SU-DHL-6 (cell line): ENCODE results near the gene CATSPER4.

ENCODE experiments used
- H2AFZ ChIP-seq: fragments of 200-600 bp; sonication (generic); 2 replicates; pipeline ENCODE4 v1.6.1; 2014; ENCODE audit warnings: low read depth, mild to moderate bottlenecking, moderate library complexity, mixed read lengths, antibody characterized with exemption, low read length; ENCODE audit not compliant: severe bottlenecking
- H3F3A ChIP-seq: fragments of 200-600 bp; shearing (Covaris generic); 2 replicates; pipeline ENCODE4 v1.6.0; 2016; ENCODE audit warnings: antibody characterized with exemption, mild to moderate bottlenecking; ENCODE audit not compliant: insufficient read depth
- H3K27ac ChIP-seq: fragments of 200-600 bp; sonication (generic); 2 replicates; pipeline ENCODE4 v1.5.1; 2016; ENCODE audit warnings: low read depth, mild to moderate bottlenecking, low read length, moderate library complexity, mixed read lengths
- H3K27me3 ChIP-seq: fragments of 200-600 bp; sonication (generic), shearing (Covaris generic); 2 replicates; pipeline ENCODE4 v1.6.0; 2014; ENCODE audit warnings: mild to moderate bottlenecking, low read length
- H3K36me3 ChIP-seq: fragments of 200-600 bp; sonication (generic); 2 replicates; pipeline ENCODE4 v1.6.1; 2014; ENCODE audit warnings: mild to moderate bottlenecking, low read length, mixed read lengths
- H3K4me2 ChIP-seq: fragments of 300-600, 200-600 bp; shearing (Covaris generic), sonication (generic); 2 replicates; pipeline ENCODE4 v1.6.0; 2014; ENCODE audit warnings: low read length, low read depth, mild to moderate bottlenecking; ENCODE audit not compliant: poor library complexity, severe bottlenecking
- H3K4me3 ChIP-seq: fragments of 200-600 bp; sonication (generic); 2 replicates; pipeline ENCODE4 v1.5.1; 2014; ENCODE audit warnings: antibody characterized with exemption, low read length, mild to moderate bottlenecking, mixed read lengths; ENCODE audit not compliant: insufficient read depth, poor library complexity, severe bottlenecking
- H3K79me2 ChIP-seq: fragments of 200-600 bp; sonication (generic); 2 replicates; pipeline ENCODE4 v1.6.1; 2014; ENCODE audit warnings: mild to moderate bottlenecking, low read length, moderate library complexity; ENCODE audit not compliant: insufficient read depth
- H3K9ac ChIP-seq: fragments of 200-600 bp; sonication (generic); 2 replicates; pipeline ENCODE4 v1.7.0; 2014; ENCODE audit warnings: mild to moderate bottlenecking, low read length
- H3K9me2 ChIP-seq: fragments of 200-600 bp; sonication (generic); replicated peaks from 2 replicates; pipeline ENCODE4 v1.6.1; 2014; ENCODE audit warnings: low read length; ENCODE audit not compliant: insufficient read depth
- H3K9me3 ChIP-seq: fragments of 200-600 bp; sonication (generic); 2 replicates; pipeline ENCODE4 v1.6.1; 2014; ENCODE audit warnings: low read length, mixed read lengths; ENCODE audit not compliant: insufficient read depth
- H4K20me1 ChIP-seq: fragments of 200-600 bp; sonication (generic); 2 replicates; pipeline ENCODE4 v1.6.1; 2014; ENCODE audit warnings: low read depth, mild to moderate bottlenecking, antibody characterized with exemption, low read length, moderate library complexity, mixed read lengths
- EZH2phosphoT487 ChIP-seq: fragments of 200-600 bp; sonication (generic), shearing (Covaris generic); conservative IDR thresholded peaks from 2 replicates; pipeline ENCODE4 v1.6.1; 2018; ENCODE audit warnings: mild to moderate bottlenecking, antibody characterized with exemption, low read length, moderate library complexity, mixed read lengths
- TF ChIP-seq, protein P1 (sequence below): fragments of 200-600 bp; sonication (generic); IDR thresholded peaks from one replicate; pipeline ENCODE4 v1.5.1; 2017; ENCODE audit warnings: antibody characterized with exemption, mild to moderate bottlenecking, low read length, moderate library complexity; ENCODE audit not compliant: insufficient read depth, poor library complexity, severe bottlenecking

Gene CATSPER4

DNA sequence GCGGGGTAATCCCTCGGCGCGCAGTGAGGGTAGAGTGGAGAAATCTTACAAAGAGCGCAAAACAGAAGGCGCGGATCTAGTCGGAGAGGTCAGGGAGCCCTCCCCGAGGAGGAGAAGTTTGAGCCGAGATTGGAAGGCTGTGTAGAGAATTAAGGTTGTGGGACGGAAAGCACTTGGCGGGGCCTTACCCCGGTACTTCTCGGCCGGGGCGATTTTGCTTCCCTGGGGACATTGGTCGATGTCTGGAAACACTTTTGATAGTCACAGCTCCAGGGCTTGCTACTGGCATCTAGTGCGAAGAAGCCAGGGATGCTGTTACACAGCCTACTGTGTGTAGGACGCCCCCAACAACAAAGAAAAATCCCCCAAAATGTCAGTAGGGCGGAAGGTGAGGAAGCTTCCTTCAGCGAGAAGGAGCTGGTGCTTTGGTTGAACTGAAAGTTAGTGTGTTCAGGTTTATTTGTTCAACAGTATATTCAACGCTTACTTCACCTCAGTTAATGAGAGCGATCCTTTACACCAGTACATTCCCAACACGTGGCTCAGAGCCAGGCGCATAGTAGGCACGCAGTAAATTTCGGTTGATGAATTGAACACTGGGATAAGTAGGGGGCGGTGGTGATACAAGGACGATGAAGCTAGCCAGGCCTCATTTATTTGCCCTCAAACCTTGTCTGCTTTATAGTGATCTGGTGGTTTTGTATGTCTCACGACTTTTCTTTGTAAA, 44.4 kb downstream of the CATSPER4 start:
- peak overlapping the region; percentile 61 for H3K4me2 ChIP-seq
- no peaks in the 10 kb centered on the region for H3K9me2 ChIP-seq
- peaks cover 57% of the 10 kb centered on the region for H3K79me2 ChIP-seq
- peak overlapping the region; percentile 99 for H3K4me3 ChIP-seq
- H3F3A ChIP-seq, result no peaks in the 10 kb centered on the region; the same call in 1 of the 2 replicates
- H4K20me1 ChIP-seq, result peaks cover 8% of the 10 kb centered on the region; the same call in 1 of the 2 replicates
- peak overlapping the region; percentile 98 for H3K9ac ChIP-seq
- 0 out of 2 replicates have a peak, but pooled peaks cover 2% of the 10 kb centered on the region for H3K36me3 ChIP-seq
- H3K27ac ChIP-seq, result peak overlapping the region; percentile 73
- H2AFZ ChIP-seq, result peak overlapping the region; percentile 87
- H3K9me3 ChIP-seq, result no peaks in the 10 kb centered on the region
- no peak for TF ChIP-seq EZH2phosphoT487
- TF ChIP-seq, protein P1, sequence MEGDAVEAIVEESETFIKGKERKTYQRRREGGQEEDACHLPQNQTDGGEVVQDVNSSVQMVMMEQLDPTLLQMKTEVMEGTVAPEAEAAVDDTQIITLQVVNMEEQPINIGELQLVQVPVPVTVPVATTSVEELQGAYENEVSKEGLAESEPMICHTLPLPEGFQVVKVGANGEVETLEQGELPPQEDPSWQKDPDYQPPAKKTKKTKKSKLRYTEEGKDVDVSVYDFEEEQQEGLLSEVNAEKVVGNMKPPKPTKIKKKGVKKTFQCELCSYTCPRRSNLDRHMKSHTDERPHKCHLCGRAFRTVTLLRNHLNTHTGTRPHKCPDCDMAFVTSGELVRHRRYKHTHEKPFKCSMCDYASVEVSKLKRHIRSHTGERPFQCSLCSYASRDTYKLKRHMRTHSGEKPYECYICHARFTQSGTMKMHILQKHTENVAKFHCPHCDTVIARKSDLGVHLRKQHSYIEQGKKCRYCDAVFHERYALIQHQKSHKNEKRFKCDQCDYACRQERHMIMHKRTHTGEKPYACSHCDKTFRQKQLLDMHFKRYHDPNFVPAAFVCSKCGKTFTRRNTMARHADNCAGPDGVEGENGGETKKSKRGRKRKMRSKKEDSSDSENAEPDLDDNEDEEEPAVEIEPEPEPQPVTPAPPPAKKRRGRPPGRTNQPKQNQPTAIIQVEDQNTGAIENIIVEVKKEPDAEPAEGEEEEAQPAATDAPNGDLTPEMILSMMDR, result no peak
- H3K27me3 ChIP-seq, result no peaks in the 10 kb centered on the region

DNA sequence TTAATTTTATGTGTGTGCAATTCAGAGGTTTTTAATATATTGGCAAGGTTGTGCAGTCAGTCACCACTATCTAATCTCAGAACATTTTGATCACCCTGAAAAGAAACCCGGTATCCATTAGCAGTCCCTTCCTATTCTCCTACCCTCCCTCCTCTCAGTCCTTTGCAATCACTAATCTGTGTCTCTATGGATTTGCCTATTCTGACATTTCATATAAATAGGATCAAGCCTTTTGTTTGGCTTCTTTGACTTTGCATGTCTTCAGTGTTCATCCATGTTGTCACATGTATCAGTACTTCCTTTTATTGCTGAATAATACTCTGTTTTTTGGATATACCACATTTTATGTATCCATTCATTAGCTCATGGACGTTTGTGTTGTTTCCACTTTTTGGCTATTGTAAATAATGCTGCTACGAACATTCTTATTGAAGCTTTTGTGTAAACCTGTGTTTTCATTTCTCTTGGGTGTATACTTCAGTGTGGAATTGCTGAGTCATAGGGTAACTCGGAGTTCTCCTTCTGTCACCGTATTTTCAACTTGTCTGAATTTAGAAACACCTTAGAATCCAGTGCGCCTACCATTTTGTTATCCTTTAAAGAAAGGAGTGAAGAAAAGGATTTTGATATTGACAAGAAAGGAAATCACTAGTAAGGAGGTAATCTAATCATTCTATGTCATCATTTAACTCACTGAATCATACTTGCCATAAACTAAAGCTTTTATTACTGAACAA, 47.0 kb downstream of the CATSPER4 start:
- Histone ChIP-seq H3K27ac (no peak overlapping the region), H3K9me3 (no peaks in the 10 kb centered on the region), H3F3A (no peaks in the 10 kb centered on the region; the same call in 1 of the 2 replicates), H3K36me3 (0 out of 2 replicates have a peak, but pooled peaks cover 2% of the 10 kb centered on the region), H3K27me3 (no peaks in the 10 kb centered on the region), H3K4me3 (no peak overlapping the region), H3K4me2 (peak overlapping the region; percentile 61), H4K20me1 (peaks cover 8% of the 10 kb centered on the region; the same call in 1 of the 2 replicates), H3K79me2 (peaks cover 78% of the 10 kb centered on the region), H3K9me2 (no peaks in the 10 kb centered on the region), H2AFZ (no peak overlapping the region), H3K9ac (no peak overlapping the region)
- TF ChIP-seq, protein P1, result no peak
- no peak for TF ChIP-seq EZH2phosphoT487

DNA sequence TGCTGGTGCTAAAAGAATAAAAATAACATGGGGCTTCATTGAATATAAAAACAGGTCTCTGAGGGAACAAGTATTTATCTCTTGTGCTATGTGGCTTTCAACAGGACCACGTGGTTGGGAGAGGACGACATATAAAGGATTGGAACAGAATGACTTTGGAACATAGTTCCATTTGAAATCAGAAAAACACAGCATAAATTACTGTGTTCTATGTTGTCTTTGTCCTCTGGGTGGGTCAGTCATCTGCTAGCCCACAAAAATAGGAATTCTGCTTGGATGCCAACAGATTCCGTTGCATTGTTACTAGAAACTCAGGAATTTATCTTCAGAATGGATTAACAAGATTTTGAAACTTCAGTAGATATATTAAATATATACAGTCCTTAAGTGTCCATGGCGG, 49.5 kb downstream of the CATSPER4 start:
- no peaks in the 10 kb centered on the region for H3K9me3 ChIP-seq
- H3K27me3 ChIP-seq, result no peaks in the 10 kb centered on the region
- H3K9ac ChIP-seq, result no peak overlapping the region
- H3K4me2 ChIP-seq, result no peak overlapping the region
- no peaks in the 10 kb centered on the region for H3K9me2 ChIP-seq
- peaks cover 18% of the 10 kb centered on the region; the same call in 1 of the 2 replicates for H4K20me1 ChIP-seq
- peaks cover 93% of the 10 kb centered on the region for H3K79me2 ChIP-seq
- H3K27ac ChIP-seq, result no peak overlapping the region
- H3K4me3 ChIP-seq, result no peak overlapping the region
- H3K36me3 ChIP-seq, result peaks cover 22% of the 10 kb centered on the region; the same call in 1 of the 2 replicates
- H3F3A ChIP-seq, result no peaks in the 10 kb centered on the region; the same call in 1 of the 2 replicates
- no peak overlapping the region for H2AFZ ChIP-seq
- TF ChIP-seq EZH2phosphoT487, result no peak
- TF ChIP-seq, protein P1, result no peak
